SK-N-SH (cell line): ENCODE measurements around the gene NKX3-2. TPM values are rescaled to one million over a fixed set of nuclear protein-coding genes. Genes with fewer than 3 reads are reported as not detected.
A peak's percentile ranks its signal among the peaks of the same experiment; 100 is the strongest.

Source experiments
- CTCF ChIA-PET: fragments of 300-600, 350-600 bp; formaldehyde crosslinking; extraction: SDS; loops from one replicate; lab custom pipeline; 2021; lab: Yijun Ruan, JAX
- POLR2A ChIA-PET: fragments of 350-600 bp; sonication (Branson Sonifier 250); formaldehyde crosslinking; extraction: SDS; loops from one replicate; lab custom pipeline; 2020; ENCODE audit warnings: antibody characterized with exemption, inconsistent platforms; lab: Yijun Ruan, JAX
- DNase-seq: peaks from one replicate; pipeline ENCODE4 v3.0.0; 2012
- H2AFZ ChIP-seq: fragments of 200-600 bp; sonication (generic); 2 replicates; pipeline ENCODE4 v1.8.1; 2016; ENCODE audit warnings: antibody characterized with exemption, mild to moderate bottlenecking, low read depth
- H3F3A ChIP-seq: fragments of 200-600 bp; sonication (generic); replicated peaks from 2 replicates; pipeline ENCODE3; 2016; ENCODE audit warnings: antibody characterized with exemption, mild to moderate bottlenecking; ENCODE audit not compliant: insufficient read depth
- H3K27ac ChIP-seq, 2 experiments: fragments of 200-500 bp in 1 of 2; fragments of 200-600 bp in 1 of 2; sonication (Bioruptor generic) in 1 of 2; sonication (generic), shearing (Covaris generic) in 1 of 2; 2 replicates each; pipeline versions ENCODE4 v1.5.1 to v1.6.1; 2014 to 2016; ENCODE audit warnings: low read depth in 2 of 2, inconsistent platforms in 1 of 2, low read length in 1 of 2, mild to moderate bottlenecking in 1 of 2, mixed read lengths in 1 of 2
- H3K27me3 ChIP-seq: fragments of 200-600 bp; sonication (generic), shearing (Covaris generic); 2 replicates; pipeline ENCODE4 v1.6.1; 2016; ENCODE audit warnings: mixed run types; ENCODE audit not compliant: insufficient read depth
- H3K36me3 ChIP-seq, 2 experiments: fragments of 200-500 bp in 1 of 2; fragments of 200-600 bp in 1 of 2; sonication (Bioruptor generic) in 1 of 2; sonication (generic) in 1 of 2; replicated peaks in 1 of 2; 2 replicates each; pipeline versions ENCODE3 to v1.5.1; 2014 to 2016; ENCODE audit warnings: low read length in 1 of 2, mild to moderate bottlenecking in 1 of 2; ENCODE audit not compliant: insufficient read depth in 2 of 2, control insufficient read depth in 1 of 2
- H3K4me1 ChIP-seq, 2 experiments: fragments of 200-500 bp in 1 of 2; fragments of 200-600 bp in 1 of 2; sonication (Bioruptor generic) in 1 of 2; sonication (generic), shearing (Covaris generic) in 1 of 2; 2 replicates each; pipeline versions ENCODE4 v1.5.1 to v1.6.1; 2014 to 2016; ENCODE audit warnings: low read depth in 1 of 2, low read length in 1 of 2, mixed run types in 1 of 2; ENCODE audit not compliant: insufficient read depth in 2 of 2, control insufficient read depth in 1 of 2
- H3K4me2 ChIP-seq: fragments of 200-600 bp; sonication (generic), shearing (Covaris generic); 2 replicates; pipeline ENCODE4 v1.6.1; 2017; ENCODE audit warnings: mixed run types
- H3K4me3 ChIP-seq, 2 experiments: fragments of 200-500 bp in 1 of 2; fragments of 200-600 bp in 1 of 2; sonication (Bioruptor generic) in 1 of 2; sonication (generic), shearing (Covaris generic) in 1 of 2; 2 replicates each; pipeline versions ENCODE4 v1.5.1 to v1.8.1; 2014 to 2016; ENCODE audit warnings: low read depth in 2 of 2, inconsistent platforms in 1 of 2, low read length in 1 of 2, mild to moderate bottlenecking in 1 of 2, mixed read lengths in 1 of 2, moderate library complexity in 1 of 2
- H3K79me2 ChIP-seq: fragments of 200-600 bp; sonication (generic); 2 replicates; pipeline ENCODE4 v1.8.1; 2017; ENCODE audit warnings: mild to moderate bottlenecking; ENCODE audit not compliant: insufficient read depth
- H3K9ac ChIP-seq: fragments of 200-600 bp; sonication (generic); 2 replicates; pipeline ENCODE4 v1.6.1; 2017; ENCODE audit warnings: mixed run types
- H3K9me2 ChIP-seq: fragments of 200-600 bp; sonication (generic); 2 replicates; pipeline ENCODE4 v1.6.1; 2017; ENCODE audit warnings: mixed run types
- H3K9me3 ChIP-seq: fragments of 200-600 bp; sonication (generic); 2 replicates; pipeline ENCODE4 v1.6.1; 2017; ENCODE audit warnings: mixed run types, mild to moderate bottlenecking, moderate library complexity
- H4K20me1 ChIP-seq: fragments of 200-600 bp; sonication (generic); 2 replicates; pipeline ENCODE4 v1.6.1; 2017; ENCODE audit warnings: mild to moderate bottlenecking, mixed run types; ENCODE audit not compliant: insufficient read depth
- CHD2 ChIP-seq: fragments of 150-350 bp; IDR thresholded peaks from 2 replicates; pipeline ENCODE4 v1.6.1; 2018; ENCODE audit warnings: low read length; ENCODE audit not compliant: partially characterized antibody
- CTCF ChIP-seq: fragments of 200-600 bp; sonication (generic); IDR thresholded peaks from 2 replicates; pipeline ENCODE4 v1.6.1; 2017; ENCODE audit warnings: antibody characterized with exemption, mild to moderate bottlenecking, moderate library complexity
- EZH2phosphoT487 ChIP-seq: fragments of 200-600 bp; sonication (generic); IDR thresholded peaks from 2 replicates; pipeline ENCODE4 v1.6.1; 2017; ENCODE audit warnings: low read depth, mixed run types, mild to moderate bottlenecking, antibody characterized with exemption, moderate library complexity, borderline replicate concordance
- FOSL2 ChIP-seq: IDR thresholded peaks from 2 replicates; pipeline ENCODE4 v1.4.0; 2012; ENCODE audit warnings: low read depth, mild to moderate bottlenecking, moderate library complexity, borderline replicate concordance
- GATA2 ChIP-seq: sonication (generic); formaldehyde crosslinking; IDR thresholded peaks from 2 replicates; pipeline ENCODE4 v1.5.0; 2020; ENCODE audit warnings: mild to moderate bottlenecking, missing genetic modification reagents
- MXI1 ChIP-seq: IDR thresholded peaks from 2 replicates; pipeline ENCODE4 v1.6.1; 2012; ENCODE audit warnings: mild to moderate bottlenecking, low read depth, low read length, improper control_type of control experiment
- PBX3 ChIP-seq: IDR thresholded peaks from 2 replicates; pipeline ENCODE4; 2012
- RAD21 ChIP-seq: IDR thresholded peaks from 2 replicates; pipeline ENCODE4 v1.6.1; 2012; ENCODE audit warnings: mild to moderate bottlenecking, low read length
- RCOR1 ChIP-seq: fragments of 150-350 bp; IDR thresholded peaks from 2 replicates; pipeline ENCODE4 v1.6.1; 2017; ENCODE audit warnings: antibody characterized with exemption, low read length
- SIN3A ChIP-seq: IDR thresholded peaks from 2 replicates; pipeline ENCODE4 v1.6.1; 2012; ENCODE audit warnings: low read depth, mild to moderate bottlenecking, low read length, moderate library complexity, borderline replicate concordance
- TCF12 ChIP-seq: IDR thresholded peaks from 2 replicates; pipeline ENCODE4 v1.4.0; 2012
- TEAD4 ChIP-seq: IDR thresholded peaks from 2 replicates; pipeline ENCODE4 v1.4.0; 2012; ENCODE audit warnings: mild to moderate bottlenecking, borderline replicate concordance; ENCODE audit not compliant: insufficient read depth
- USF1 ChIP-seq: IDR thresholded peaks from 2 replicates; pipeline ENCODE4 v1.4.0; 2012; ENCODE audit warnings: low read depth, borderline replicate concordance
- WGBS: methylation state at CpG from one replicate; pipeline ENCODE4 v1.1.6; 2017; ENCODE audit warnings: low lambda C conversion rate; 5-methylcytosine and 5-hydroxymethylcytosine counted together
- polyA plus RNA-seq, 3 experiments: library from polyadenylated mRNA; depleted of rRNA; stranded (reverse); fragments of >200 nt; gene quantifications; 2 replicates each; pipeline ENCODE4 v1.2.3, GENCODE V29; 2012

NKX3-2 gene
- polyA plus RNA-seq, 1 of the 3 experiments (the other 2 are of a cell fraction) = 0.15 TPM

- ChIA-PET POLR2A (no interaction called here), CTCF (interaction anchor here (1.0 to 1.4 kb wide), 3 partner anchors 17 to 38 kb away, joined by 4 to 6 read pairs (median 4); no protein-coding TSS in a partner anchor)
- Histone ChIP-seq H3K27me3 (peaks cover 77% of the 10 kb centered on the region), H3K4me3 (no peak overlapping the region; a peak in 1 of 4 replicates), H3K4me2 (no peak overlapping the region), H3K9ac (no peak overlapping the region), H3F3A (no peaks in the 10 kb centered on the region), H3K9me2 (no peaks in the 10 kb centered on the region), H3K27ac (no peak overlapping the region), H3K36me3 (no peaks in the 10 kb centered on the region), H3K79me2 (no peaks in the 10 kb centered on the region), H2AFZ (no peak overlapping the region), H3K9me3 (no peaks in the 10 kb centered on the region; the same call in 1 of the 2 replicates), H4K20me1 (no peaks in the 10 kb centered on the region), H3K4me1 (no peaks in the 10 kb centered on the region; a peak in 1 of 4 replicates)
- DNase-seq = peak; percentile 6
- 34% methylated on average over 32 of the region's 36 CpGs for WGBS
- TF ChIP-seq CHD2 = no peak
- no peak for TF ChIP-seq SIN3A
- TF ChIP-seq TCF12 = no peak
- no peak for TF ChIP-seq RAD21
- TF ChIP-seq RCOR1 = no peak
- no peak for TF ChIP-seq PBX3
- TF ChIP-seq FOSL2 = no peak
- no peak for TF ChIP-seq TEAD4
- no peak for TF ChIP-seq GATA2 (CRISPR knock-in tag)
- no peak for TF ChIP-seq CTCF
- no peak for TF ChIP-seq USF1
- TF ChIP-seq MXI1 = no peak
- TF ChIP-seq EZH2phosphoT487 = no peak
These were observed 19.6 kb downstream of the NKX3-2 start for GRCh38 chr4:13524504-13525243.
